Measurements from ENCODE around the gene TEKT3.

TEKT3 gene

DNA sequence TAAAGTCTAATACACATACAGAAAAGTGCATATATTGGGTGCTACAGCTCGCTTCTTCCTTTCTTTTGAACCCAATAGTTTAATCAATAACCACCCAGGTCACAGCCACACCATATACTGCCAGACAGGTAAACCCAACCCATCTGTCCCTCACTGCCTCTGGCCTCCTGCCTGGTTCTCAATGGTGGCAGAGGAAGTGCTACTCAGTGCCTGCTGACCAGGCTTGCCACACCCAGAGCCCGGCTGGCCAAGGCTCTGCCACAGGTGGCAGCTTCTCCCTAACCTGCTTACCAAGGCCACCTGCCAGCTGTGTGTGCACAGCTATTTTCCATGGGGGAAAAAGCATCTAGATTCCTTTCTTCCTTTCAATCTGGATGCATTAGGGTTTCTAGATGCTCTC, 76.9 kb downstream of the TEKT3 start:
- DNase-seq (no peak), ATAC-seq (no peak)

DNA sequence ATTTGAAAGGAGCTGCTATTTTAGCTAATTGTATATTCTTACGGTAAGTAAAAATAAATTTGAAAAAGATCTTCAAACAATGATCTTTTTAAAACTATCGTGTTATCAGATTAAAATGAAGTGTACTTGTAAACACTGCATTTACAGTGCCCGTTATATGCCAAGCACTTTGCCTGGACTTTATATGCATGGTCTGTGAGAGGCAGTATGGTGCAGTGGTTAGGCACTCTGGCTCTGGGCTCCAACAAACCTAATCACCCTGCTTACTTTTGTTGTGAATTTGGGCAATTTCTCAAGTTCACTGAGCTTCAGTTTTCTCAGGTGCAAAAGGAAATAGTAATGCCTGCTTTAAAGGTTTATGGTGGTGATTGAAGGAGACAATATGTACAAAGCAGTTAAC, 77.7 kb downstream of the TEKT3 start:
- no peak for ATAC-seq

DNA sequence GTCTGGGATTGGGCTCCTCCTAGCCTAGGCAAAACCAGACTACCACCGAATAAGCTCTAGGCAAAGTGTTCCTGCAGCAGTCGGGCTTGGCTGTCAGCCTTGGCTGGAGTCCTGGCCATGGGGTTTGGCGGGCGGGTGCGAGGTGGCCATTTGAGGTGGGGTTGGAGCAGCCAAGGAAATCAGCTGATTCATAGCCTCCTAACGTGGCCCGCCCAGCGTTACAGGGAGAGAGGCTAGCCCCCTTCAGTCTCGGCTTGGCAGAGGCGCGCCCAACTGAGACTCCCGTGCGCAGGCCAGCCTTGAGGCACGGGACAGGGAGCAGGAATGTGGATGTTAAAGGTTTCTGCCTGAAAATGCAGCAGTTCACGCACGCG, 78.2 kb downstream of the TEKT3 start:
- ATAC-seq, result no peak
- DNase-seq, result no peak

More for the DNA sequence above, 77.7 kb downstream of the TEKT3 start:
- no peak for DNase-seq

DNA sequence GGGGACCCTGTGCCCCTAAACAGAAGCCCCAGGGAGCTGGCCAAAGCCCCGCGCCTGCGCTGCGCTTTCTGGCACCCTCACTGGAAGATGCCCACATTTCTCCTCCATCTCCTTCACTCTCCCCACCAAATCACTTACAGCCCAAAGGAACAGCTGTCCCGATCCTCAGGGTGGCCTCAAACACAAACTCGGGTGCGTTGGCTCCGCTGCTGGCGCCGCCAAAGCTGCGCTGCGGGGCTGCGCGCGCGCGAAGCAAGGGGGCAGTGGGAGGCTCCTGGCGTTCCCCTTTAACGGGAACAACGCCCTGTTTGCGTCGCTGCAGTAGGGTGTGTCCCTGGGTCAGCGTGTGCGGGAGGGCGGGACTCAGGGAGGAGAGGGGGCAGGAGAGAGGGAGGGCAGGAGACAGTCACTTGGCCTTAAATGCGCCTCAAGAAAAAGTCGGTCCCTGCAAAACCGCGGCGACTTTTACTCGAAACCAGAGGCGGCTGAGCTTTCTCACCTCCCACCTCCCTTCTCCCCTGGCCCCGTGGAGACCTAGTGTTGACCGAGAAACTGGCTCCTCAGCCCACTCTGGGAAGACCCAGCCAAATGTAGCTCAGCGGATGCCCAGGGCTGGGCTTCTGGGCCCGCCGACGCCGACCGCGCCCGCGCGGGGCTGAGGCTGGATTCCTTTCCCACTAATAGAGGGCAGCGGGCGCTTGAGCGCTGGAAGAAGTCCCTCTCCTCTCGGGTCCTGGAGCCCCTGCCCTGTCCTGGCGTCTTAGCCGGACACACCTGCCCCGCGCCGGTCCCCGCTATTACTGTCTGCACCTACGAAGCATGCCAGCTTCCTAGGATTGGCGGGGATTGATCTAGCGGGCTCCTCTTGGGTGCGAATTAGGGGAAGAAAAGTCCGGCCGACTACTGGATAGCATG, 78.8 kb downstream of the TEKT3 start:
- peak; percentile 39 for ATAC-seq

DNA sequence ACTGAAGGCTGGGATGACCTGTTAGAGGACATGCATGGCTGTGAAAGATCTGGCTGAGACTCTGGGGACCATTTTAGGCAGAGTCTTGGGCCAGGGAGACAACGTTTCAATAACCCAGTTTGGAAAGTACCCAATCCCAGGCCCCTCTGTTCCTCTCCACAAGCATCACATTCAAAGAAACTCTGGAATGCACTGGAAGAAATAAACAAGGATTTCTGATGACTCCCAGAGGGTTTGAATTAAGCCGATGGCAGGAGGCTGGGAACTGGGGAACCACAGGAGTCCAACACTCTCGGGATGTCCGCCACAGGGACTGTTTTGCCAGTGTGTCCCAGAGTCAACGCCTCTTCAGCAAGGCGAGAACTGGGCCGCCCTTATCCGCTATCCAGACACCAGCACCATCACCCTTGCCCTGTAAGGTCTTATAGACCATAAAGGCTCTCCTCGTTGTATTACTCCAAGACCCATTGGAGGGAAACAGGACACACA, 79.6 kb downstream of the TEKT3 start:
- DNase-seq, result no peak

More for the DNA sequence above, 78.8 kb downstream of the TEKT3 start:
- peak; percentile 22 for DNase-seq

DNA sequence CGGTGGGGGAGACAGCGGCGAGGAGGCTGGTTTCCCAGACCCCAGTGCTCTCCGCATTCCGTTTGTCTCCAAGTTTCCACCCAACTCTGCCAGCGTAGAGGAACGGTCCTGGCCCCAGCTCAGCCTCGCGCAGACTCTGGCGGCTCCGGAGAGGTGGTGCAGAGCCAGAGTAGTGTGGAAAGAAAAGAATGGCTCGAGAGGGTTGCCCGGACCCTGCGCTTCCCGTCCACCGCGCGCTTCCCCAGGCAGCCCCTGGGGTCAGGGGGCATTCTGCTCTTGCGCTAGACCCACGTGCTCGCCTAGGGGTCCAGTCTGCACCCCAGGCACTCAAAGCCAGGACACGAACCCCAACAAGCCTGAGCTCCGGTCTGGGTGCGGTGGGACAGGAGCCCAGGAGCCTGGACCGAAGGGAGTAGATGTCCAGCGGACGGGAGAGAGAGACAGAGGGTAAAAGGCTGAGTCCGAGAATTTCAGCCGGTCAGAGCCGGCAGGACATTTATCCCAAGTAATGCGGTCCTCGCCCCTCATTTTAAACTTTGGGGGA, 80.1 kb downstream of the TEKT3 start:
- no peak for ATAC-seq
- peak; percentile 19 for DNase-seq

More for the DNA sequence above, 79.6 kb downstream of the TEKT3 start:
- no peak for ATAC-seq

DNA sequence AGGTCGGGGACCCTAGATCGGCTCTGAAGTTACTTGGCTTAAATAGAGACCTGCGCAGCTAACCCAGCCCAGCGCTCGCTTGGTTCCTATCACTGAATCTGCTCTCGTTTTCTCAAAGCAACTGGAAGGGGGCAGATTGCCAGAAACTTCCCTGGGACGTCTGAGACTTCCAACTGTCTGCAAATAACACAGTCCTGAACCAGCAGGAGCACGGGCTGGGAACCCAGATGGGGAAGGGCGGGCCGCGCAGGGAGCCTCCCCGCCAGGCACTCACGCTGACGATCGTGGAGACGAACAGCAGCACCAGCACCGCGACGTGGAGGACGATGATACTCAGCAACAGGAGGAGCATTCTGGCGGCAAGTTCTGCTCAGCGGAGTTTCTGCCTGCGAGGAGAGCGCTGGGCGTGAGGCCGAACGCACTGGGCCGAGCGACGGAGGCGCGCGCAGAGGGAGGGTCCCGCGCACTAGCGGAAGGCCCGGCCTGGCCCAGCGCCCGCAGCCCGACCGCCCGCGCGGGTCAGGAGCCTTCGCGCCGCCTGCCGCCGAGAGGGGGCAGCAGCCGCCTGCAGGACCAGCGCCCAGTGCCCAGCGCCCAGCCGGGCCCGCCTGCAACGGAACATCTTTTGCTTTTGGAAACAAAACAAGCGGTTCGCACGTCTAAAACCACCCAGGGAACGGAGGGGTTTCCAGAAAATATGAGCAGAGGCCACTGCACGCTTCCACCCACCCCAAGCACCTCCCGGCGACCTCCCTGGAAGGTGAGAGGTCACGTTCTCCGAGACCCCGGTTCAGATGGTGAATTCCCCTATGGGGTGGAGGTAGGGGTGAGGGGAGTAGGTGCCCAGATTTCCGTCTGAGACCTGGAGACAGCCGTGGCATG, 80.8 kb downstream of the TEKT3 start:
- DNase-seq, result peak; percentile 77
- peak; percentile 69 for ATAC-seq

DNA sequence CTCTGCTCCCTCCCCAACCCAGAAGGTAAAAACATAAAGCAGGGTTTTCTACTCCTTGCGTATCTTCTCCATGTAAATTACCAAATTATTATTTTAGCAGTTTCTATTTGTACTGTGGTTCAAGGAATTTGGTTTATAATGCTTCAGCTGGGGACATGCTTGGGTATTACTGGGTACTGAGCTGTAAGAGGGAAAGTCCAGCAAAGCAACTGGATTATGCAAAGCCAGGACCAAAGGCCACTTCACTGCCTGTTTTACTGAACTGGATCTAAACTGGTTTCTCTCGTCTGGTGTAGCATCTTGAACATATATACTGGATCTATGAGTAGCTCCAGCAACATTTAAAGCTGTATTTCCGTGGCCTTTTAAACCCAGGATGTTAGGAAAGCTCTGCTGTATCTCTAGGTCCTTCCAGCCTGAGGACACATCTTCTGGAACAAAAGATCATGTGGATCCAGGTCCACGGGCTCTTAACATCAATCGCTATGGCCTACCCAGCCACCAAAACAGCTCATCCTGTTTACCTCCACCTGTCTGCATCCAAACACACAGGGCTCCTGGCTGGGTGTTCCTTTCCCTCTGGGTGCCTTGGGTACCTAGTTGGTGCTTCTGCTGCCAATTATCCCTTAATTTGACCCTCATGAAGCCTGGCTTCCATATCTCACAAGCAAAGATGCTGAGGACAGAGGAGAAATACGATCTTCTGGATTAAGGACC, 83.4 kb downstream of the TEKT3 start:
- DNase-seq, result no peak
- ATAC-seq, result no peak

DNA sequence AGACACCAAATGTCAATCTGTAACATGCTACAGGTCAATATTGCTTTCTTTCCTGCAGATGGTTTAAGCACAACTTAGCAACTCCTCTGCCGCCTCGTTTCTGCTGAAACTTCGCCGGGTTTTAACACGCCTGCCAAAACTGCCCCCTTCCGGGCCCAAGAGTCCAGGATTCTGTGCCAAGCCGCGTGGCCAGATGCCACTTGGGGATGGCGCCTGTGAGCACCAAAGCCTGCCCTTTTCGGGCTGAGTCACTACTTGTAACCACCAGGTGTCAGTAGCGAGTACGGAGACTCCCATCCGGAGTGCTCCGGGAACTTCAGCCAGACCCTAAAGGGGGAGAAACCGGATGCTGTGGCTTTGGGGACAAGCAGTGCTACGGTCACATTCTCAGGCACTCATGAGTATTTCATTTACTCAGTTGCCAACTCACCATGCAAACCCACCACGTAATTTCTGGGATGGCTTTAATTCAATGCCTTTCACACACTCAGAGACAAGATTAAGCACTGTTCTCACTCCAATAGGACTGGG, 84.1 kb downstream of the TEKT3 start:
- peak; percentile 83 for ATAC-seq
- DNase-seq, result peak; percentile 78

DNA sequence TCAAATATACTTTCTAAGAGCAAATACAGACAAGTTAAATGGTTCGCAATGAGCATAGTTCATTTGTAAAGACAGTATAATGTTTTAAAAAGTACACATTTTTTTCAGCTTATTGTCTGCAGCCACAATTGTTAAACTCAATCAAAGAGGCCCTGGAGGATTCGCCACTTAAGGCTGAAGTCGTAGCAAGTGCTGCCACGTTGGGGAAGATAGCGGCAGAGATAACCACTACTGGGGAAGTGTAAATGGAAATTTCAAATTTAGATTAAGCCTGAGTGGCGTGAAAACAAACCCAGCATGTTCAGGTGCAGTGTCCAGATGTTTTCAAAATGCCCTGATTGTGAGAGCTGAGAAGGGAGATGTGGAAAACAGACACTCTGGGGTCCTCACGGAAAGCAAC, 84.7 kb downstream of the TEKT3 start:
- ATAC-seq (no peak), DNase-seq (no peak)

DNA sequence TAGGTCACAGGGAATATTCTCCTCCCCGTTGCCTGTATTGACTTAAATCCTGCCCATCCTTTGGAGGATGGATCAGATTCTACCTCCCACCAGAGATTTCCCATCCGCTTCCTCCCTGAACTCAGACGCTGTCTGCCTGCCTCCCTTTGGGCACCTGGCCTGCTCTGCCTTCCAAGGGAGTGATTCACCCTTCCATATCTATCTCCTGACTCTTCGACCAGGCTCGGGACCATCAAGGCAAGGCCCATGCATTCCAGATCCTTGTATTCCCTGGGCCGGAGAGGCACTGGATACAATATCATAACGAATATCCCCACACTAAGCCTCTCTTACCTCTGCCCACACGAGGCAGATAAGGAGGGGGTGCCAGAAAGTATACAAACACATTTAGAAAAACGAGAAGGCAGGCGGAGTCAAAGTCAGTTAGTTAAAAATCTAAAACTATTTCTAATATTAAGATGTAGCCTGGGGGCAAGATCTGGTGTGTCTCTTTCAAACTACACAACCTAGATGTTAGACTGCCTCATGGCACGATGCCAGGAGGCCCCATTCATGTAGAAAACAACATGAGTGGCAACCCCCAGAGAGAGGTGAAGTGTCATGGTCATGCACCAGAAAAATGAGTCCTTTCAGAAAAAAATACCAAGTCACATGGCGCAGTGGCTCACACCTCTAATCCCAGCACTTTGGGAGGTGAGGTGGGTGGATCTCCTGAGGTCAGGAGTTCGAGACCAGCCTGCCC, 85.5 kb downstream of the TEKT3 start:
- DNase-seq (no peak), ATAC-seq (no peak)
